Stomach smooth muscle (tissue), 2 donors: Measurements from ENCODE around the gene FAM236C.
"Not testable (repeated sequence)": the region's sequence is repeated elsewhere in the genome, so short reads cannot be mapped to it uniquely, and the experiment has no call there.

Source experiments
- H3K27ac ChIP-seq: one replicate; pipeline ENCODE4 v1.7.0; 2013; ENCODE audit warnings: mild to moderate bottlenecking, low read length, inconsistent platforms
- H3K27me3 ChIP-seq, 2 donors: one replicate each; pipeline ENCODE4 v1.7.0; 2013; ENCODE audit warnings: low read length in 2 of 2; ENCODE audit not compliant: insufficient read depth in 2 of 2, control insufficient read depth in 1 of 2
- H3K36me3 ChIP-seq, 2 donors: one replicate each; pipeline ENCODE4 v1.7.0; 2013; ENCODE audit warnings: low read length in 2 of 2; ENCODE audit not compliant: control insufficient read depth in 2 of 2, insufficient read depth in 2 of 2
- H3K4me1 ChIP-seq: one replicate; pipeline ENCODE4 v1.7.0; 2013; ENCODE audit warnings: low read length; ENCODE audit not compliant: control insufficient read depth, insufficient read depth
- H3K4me3 ChIP-seq, 2 donors: one replicate each; pipeline ENCODE4 v1.7.0; 2013; ENCODE audit warnings: low read length in 2 of 2
- H3K9ac ChIP-seq, 2 donors: one replicate each; pipeline ENCODE4 v1.7.0; 2013; ENCODE audit warnings: low read length in 2 of 2, mild to moderate bottlenecking in 1 of 2
- H3K9me3 ChIP-seq, 2 donors: one replicate each; pipeline ENCODE4 v1.7.0; 2013; ENCODE audit warnings: low read length in 2 of 2; ENCODE audit not compliant: control insufficient read depth in 2 of 2
- donor health status: healthy.
- donor health status: Pancreatic carcinoma.

Gene FAM236C

DNA sequence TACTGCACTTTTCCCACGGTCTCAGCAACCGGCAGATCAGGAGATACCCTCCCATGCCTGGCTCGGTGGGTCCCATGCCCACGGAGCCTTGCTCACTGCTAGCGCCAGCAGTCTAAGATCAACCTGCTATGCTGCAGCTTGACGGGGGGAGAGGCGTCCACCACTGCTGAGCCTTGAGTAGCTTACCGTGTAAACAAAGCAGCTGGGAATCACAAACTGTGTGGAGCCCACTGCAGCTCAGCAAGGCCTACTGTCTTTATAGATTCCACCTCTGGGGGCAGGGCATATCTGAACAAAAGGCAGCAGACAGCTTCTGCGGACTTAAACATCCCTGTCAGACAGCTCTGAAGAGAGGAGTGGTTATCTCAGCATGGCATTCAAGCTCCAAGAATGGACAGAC, 47.6 kb downstream of the FAM236C start:
- not testable (repeated sequence) for H3K9me3 ChIP-seq, H3K9ac ChIP-seq, H3K4me1 ChIP-seq, H3K27me3 ChIP-seq, H3K36me3 ChIP-seq, H3K27ac ChIP-seq, H3K4me3 ChIP-seq
